GM18873 (cell line): ENCODE measurements around the gene ANKFY1.
A peak's percentile ranks its signal among the peaks of the same experiment; 100 is the strongest.

Experiments
- ATAC-seq: cut with Tn5 transposase; IDR thresholded peaks from one replicate; pipeline ENCODE4 v1.9.1; 2021; ENCODE audit warnings: mild to moderate bottlenecking, moderate library complexity, moderate number of reproducible peaks; ENCODE audit not compliant: unreplicated experiment, low FRiP score

The ANKFY1 gene, protein sequence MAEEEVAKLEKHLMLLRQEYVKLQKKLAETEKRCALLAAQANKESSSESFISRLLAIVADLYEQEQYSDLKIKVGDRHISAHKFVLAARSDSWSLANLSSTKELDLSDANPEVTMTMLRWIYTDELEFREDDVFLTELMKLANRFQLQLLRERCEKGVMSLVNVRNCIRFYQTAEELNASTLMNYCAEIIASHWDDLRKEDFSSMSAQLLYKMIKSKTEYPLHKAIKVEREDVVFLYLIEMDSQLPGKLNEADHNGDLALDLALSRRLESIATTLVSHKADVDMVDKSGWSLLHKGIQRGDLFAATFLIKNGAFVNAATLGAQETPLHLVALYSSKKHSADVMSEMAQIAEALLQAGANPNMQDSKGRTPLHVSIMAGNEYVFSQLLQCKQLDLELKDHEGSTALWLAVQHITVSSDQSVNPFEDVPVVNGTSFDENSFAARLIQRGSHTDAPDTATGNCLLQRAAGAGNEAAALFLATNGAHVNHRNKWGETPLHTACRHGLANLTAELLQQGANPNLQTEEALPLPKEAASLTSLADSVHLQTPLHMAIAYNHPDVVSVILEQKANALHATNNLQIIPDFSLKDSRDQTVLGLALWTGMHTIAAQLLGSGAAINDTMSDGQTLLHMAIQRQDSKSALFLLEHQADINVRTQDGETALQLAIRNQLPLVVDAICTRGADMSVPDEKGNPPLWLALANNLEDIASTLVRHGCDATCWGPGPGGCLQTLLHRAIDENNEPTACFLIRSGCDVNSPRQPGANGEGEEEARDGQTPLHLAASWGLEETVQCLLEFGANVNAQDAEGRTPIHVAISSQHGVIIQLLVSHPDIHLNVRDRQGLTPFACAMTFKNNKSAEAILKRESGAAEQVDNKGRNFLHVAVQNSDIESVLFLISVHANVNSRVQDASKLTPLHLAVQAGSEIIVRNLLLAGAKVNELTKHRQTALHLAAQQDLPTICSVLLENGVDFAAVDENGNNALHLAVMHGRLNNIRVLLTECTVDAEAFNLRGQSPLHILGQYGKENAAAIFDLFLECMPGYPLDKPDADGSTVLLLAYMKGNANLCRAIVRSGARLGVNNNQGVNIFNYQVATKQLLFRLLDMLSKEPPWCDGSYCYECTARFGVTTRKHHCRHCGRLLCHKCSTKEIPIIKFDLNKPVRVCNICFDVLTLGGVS

GRCh38 chr17:4263282-4264215 lies at the start of gene ANKFY1:
Gene ANKFY1, minus strand, starts transcription at chr17:4263979. Its CDS starts 38 bp downstream, at chr17:4263941.
- ATAC-seq, result peak; percentile 83

GRCh38 chr17:4310354-4311060 lies 46.7 kb upstream of the ANKFY1 start:
- no peak for ATAC-seq

GRCh38 chr17:4309897-4310296 lies 46.1 kb upstream of the ANKFY1 start:
- ATAC-seq, result no peak

GRCh38 chr17:4307179-4307930 lies 43.6 kb upstream of the ANKFY1 start:
- no peak for ATAC-seq

DNA sequence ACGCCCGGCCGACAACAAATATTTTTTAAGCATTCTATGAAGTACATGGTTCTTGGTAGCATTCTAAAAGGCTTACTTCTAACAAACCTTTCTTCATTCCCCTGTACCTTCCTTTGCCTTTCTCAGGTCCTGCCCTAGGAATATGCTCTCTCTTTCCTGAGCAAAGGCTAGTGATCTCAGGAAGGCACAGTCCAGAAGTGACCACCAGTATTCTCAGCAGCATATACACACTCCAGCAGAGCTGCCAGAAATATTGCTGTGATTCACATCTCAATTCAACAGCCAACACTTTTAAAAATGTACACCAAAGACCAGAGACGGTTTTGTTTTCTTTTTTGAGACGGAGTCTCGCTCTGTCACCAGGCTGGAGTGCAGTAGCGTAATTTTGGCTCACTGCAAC lies 41.4 kb upstream of the ANKFY1 start:
- no peak for ATAC-seq

DNA sequence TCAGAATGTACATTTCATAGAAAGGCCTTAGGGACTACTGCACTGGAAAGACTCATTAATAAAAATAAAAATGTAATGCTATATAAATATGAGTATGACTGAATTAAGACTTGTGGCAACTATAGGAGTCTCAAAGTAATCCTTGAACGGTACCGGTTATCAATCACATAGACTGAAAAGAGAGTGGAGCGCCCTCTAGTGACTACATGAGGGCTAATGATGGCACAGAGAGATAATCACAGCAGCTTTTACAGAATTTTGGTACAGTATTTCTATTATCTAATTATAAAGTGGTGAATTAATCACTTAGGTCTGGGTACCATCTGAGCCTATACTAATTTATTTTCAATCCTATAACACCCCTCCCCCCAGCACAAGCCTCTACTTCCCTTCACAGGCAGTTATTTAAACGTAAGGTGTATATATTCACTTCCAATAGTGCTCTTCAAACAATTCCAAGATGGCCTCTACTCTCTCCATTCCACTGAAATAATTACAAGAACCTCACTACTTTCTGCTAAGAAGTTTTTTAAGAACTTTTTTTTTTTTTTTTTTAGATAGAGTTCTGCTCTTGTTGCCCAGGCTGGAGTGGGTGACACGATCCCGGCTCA lies 40.7 kb upstream of the ANKFY1 start:
- ATAC-seq, result no peak

DNA sequence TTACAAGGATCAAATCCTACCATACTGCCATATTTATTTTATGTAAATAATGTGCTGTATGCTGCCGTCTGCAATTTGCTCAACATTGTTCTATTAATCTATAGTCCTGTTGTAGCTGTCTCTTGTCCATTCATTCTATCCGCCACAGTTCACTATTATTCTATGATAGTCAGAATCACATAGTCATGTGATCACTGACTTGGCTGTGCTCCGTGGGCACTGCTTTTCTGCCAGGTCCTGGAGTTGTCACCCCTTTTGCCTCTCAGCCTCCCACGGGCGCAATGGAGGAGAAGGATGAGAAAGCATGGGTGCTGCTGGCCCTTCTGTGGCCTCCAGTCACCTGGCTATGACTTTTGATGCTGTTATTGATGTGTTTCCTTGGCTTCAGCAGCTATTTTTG lies 37.3 kb upstream of the ANKFY1 start:
- ATAC-seq, result no peak

GRCh38 chr17:4297351-4297750 lies 33.6 kb upstream of the ANKFY1 start:
- no peak for ATAC-seq

- ATAC-seq, result no peak
These were observed 31.9 kb upstream of the ANKFY1 start for GRCh38 chr17:4295686-4296085.

GRCh38 chr17:4293572-4293971 lies 29.8 kb upstream of the ANKFY1 start:
- ATAC-seq, result no peak

DNA sequence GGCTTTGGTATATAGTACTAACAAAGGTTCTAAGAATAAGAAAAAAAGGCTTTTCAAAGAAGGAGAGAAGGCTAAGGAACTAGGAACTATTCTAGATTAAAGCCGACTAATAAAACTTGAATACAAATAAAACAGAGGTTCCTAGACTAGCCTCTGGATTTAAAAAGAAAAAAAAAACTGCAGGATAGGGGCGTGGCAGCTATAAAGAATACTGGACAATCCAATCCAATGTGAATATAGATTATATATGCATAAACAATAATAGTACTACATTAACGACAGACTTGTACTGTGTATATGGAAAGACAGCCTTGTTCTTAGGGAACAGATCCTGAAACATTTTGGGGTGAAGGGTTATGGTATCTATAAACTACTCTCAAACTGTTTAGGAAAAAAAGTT lies 23.9 kb upstream of the ANKFY1 start:
- no peak for ATAC-seq

- no peak for ATAC-seq
These were observed 12.7 kb upstream of the ANKFY1 start for GRCh38 chr17:4276514-4276913.

DNA sequence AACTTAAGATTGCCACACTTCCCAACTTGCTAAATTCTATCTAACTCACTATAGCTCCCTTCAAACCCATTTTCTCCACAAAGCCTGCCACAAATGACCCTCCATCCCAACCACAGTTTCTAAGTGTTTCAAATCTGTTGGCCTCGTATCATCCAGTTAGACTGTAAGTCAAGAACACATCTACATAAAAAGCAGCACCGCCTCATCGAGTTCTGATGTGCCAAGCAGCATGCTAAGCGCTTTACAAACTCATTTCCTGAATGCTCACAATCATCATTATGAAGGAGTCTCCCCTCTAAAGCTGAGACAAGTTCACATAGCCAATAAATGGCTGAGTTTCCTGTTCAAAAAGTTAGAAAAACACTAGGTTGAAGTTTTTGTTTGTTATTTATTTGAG lies 9.2 kb upstream of the ANKFY1 start:
- no peak for ATAC-seq

DNA sequence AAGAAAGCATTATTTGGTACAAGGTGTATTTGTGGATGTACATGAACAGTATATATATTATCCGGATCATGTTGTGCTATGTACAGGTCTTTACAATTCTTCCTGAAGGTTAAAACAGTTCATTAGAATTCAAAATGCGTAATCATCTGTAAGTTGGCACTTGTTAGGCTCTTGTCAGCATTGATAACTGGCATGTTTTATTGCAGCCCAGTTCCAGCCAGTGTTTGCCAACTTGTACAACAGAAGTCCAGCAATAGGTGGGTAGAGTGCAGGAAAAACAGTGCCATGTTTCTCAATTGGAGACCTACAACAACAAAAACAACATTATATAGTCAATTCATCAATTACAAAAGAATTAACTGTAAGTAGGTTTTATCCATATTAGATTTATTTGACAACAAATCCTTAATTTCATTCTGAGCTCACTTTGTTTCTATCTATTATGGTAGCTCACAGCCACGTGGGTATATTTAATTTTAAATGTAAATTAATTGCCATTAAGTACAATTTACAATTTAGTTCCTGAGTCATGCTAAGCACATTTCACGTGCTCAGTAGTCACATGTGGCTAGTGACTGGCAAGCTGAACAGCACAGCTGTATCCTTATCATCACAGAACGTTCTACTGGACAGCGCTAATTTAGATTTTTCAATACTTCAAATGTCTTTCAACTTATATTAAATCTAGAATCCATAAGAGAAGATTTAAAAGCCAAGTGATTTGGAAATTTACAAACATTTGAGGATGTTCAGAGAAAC lies 8.6 kb upstream of the ANKFY1 start:
- no peak for ATAC-seq

- ATAC-seq, result no peak
These were observed 7.0 kb upstream of the ANKFY1 start for GRCh38 chr17:4270736-4271135.

DNA sequence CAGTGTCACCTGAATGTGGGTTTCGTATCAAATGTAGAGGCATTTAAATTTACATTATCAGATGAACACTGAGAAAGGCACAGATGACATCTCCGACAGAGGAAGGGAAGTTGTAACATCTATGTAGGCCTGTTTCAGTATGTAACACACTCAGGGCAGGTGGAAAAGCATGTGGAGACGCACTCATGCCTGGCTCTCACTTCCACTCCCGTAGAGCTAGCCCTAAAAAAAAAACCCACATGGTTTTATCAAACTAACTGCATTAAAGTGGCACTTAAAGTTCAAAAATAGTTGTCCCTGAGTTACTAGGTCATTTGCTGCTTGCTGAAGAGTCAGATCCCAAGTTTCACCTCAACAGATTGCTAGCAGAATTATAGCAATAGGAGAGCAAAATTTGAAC lies 6.1 kb upstream of the ANKFY1 start:
- no peak for ATAC-seq

DNA sequence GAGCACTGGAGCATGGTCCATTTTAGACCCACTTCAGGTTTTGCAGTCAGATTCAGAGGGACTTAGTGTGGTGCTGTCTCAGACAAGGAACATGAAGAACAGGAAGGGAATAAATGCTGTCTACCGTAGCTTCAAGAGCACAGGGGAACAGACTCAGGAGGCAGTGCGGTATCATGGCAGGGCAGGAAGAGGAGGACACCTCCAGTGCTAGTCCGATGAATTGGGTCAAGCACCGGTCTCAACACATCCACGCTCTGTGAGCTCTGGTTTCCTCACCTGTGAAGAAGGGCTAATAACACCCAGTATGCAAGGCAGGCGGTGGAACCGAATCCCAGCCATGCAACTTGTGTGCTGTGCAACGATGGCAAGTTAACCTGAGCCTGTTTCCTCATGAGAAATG lies 3.6 kb upstream of the ANKFY1 start:
- ATAC-seq, result no peak

DNA sequence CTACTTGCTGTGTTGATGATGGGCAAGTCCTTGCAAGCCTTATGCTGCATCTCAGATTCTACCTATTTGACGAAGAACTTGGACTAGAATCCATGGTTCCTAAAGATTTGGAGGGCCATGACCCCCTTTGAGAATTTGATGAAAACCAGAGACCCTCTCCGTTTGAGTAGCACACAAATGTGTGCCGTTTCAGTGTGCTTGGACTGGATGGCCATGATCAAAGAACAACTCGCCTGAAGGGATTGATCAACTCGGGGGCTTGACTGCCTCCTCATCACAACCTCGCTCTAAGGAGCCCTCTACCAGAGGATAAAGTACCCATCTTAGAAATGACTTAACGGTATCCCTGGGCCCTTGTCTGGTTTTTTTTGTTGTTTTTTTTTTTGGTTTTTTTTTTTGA lies 2.8 kb upstream of the ANKFY1 start:
- no peak for ATAC-seq
